ENCODE results near the gene EEIG2.

- TF ChIP-seq, protein P1, sequence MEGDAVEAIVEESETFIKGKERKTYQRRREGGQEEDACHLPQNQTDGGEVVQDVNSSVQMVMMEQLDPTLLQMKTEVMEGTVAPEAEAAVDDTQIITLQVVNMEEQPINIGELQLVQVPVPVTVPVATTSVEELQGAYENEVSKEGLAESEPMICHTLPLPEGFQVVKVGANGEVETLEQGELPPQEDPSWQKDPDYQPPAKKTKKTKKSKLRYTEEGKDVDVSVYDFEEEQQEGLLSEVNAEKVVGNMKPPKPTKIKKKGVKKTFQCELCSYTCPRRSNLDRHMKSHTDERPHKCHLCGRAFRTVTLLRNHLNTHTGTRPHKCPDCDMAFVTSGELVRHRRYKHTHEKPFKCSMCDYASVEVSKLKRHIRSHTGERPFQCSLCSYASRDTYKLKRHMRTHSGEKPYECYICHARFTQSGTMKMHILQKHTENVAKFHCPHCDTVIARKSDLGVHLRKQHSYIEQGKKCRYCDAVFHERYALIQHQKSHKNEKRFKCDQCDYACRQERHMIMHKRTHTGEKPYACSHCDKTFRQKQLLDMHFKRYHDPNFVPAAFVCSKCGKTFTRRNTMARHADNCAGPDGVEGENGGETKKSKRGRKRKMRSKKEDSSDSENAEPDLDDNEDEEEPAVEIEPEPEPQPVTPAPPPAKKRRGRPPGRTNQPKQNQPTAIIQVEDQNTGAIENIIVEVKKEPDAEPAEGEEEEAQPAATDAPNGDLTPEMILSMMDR (IDR thresholded peaks at IDR 0.05): no peak
- no peak for TF ChIP-seq POLR2A (IDR thresholded peaks at IDR 0.05)
Observed at GRCh38 chr1:108541861-108542260, 18.0 kb upstream of the EEIG2 start.
